HL-60 (cell line): Measurements from ENCODE around the gene ZNF205.

Experiments used
- REST ChIP-seq: IDR thresholded peaks from 2 replicates; pipeline ENCODE4 v1.6.1; 2012; ENCODE audit warnings: low read depth; ENCODE audit not compliant: insufficient replicate concordance
- TF ChIP-seq, protein P1 (sequence below): IDR thresholded peaks from one replicate; pipeline ENCODE4 v1.5.1; 2011; ENCODE audit warnings: low read length, control low read depth, inconsistent platforms; ENCODE audit not compliant: insufficient read depth

DNA sequence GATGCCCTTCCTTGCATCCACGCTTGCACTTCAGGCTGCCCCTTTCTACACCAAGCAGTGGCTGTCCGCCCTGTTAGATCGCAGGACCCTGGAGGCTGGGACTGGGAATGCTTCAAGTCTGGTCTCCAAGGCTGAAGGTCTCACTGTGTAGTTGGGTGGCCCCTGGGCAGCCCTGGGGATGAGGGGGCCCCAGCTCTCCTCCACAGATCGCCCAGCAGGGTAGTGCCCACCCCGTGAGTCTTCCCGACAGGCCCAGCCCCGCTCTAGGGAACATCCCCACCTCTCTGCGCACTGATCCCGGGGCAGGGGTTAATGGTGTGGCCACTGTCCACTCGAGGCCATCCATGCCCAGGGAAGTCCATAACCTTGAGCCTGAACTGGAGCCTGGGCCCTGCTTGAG lies 32.8 kb downstream of the ZNF205 start:
- TF ChIP-seq, protein P1, sequence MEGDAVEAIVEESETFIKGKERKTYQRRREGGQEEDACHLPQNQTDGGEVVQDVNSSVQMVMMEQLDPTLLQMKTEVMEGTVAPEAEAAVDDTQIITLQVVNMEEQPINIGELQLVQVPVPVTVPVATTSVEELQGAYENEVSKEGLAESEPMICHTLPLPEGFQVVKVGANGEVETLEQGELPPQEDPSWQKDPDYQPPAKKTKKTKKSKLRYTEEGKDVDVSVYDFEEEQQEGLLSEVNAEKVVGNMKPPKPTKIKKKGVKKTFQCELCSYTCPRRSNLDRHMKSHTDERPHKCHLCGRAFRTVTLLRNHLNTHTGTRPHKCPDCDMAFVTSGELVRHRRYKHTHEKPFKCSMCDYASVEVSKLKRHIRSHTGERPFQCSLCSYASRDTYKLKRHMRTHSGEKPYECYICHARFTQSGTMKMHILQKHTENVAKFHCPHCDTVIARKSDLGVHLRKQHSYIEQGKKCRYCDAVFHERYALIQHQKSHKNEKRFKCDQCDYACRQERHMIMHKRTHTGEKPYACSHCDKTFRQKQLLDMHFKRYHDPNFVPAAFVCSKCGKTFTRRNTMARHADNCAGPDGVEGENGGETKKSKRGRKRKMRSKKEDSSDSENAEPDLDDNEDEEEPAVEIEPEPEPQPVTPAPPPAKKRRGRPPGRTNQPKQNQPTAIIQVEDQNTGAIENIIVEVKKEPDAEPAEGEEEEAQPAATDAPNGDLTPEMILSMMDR, result no peak
- no peak for TF ChIP-seq REST
